ENCODE data around the gene TUBE1. TPM values are rescaled to one million over a fixed set of nuclear protein-coding genes. Genes with fewer than 3 reads are reported as not detected.

TUBE1 gene
- total and polyA plus RNA-seq, 2 of the 4 experiments (the other 2 are of a cell fraction) = 7.9 to 8.6 TPM

GRCh38 chr6:112062966-112063365 lies 24.3 kb downstream of the TUBE1 start:
- H3K4me3 ChIP-seq (ENCODE audit: insufficient read depth, low read depth, low read length) = no peak overlapping the region
- no peaks in the 10 kb centered on the region for H3K36me3 ChIP-seq (ENCODE audit: control insufficient read depth, insufficient read depth, low read length)
- no peak overlapping the region for H2AFZ ChIP-seq (replicated peaks; ENCODE audit: low read length, poor library complexity)
- H2BK15ac ChIP-seq (ENCODE audit: low read depth, low read length) = no peak overlapping the region
- H2AK9ac ChIP-seq (replicated peaks; ENCODE audit: low read depth, low read length, poor library complexity) = no peak overlapping the region
- H3K4me1 ChIP-seq (ENCODE audit: control insufficient read depth, insufficient read depth, low read length) = peaks cover 4% of the 10 kb centered on the region
- no peak overlapping the region for H4K8ac ChIP-seq (ENCODE audit: low read depth in 2 of 2, low read length in 2 of 2)
- intact Hi-C loops (cut with micrococcal nuclease) (no loop called here), in situ Hi-C loops (cut with MboI; ENCODE audit: low sequenced_read_pairs) (no loop called here), dilution Hi-C loops (cut with HindIII; ENCODE audit: low sequenced_read_pairs, unreplicated experiment) (no loop called here)
- no TSS peak for BruUV-seq (replicated peaks)
- no peak overlapping the region for H3K14ac ChIP-seq (replicated peaks; ENCODE audit: low read depth, low read length)
- no peak overlapping the region for H3K27ac ChIP-seq (ENCODE audit: insufficient read depth, low read length)
- H3K18ac ChIP-seq (ENCODE audit: low read depth, low read length) = no peak overlapping the region
- no peak overlapping the region for H3K4ac ChIP-seq (ENCODE audit: low read depth, low read length)
- no peak overlapping the region for H4K91ac ChIP-seq (ENCODE audit: insufficient read depth, low read depth, low read length)
- TF ChIP-seq CHD1 (IDR thresholded peaks at IDR 0.05; ENCODE audit: low read depth, low read length) (no peak), MXI1 (IDR thresholded peaks at IDR 0.05; ENCODE audit: borderline replicate concordance, low read depth, low read length) (no peak), BHLHE40 (IDR thresholded peaks at IDR 0.05; ENCODE audit: low read depth, low read length) (no peak), MAFK (IDR thresholded peaks at IDR 0.05; ENCODE audit: low read depth, low read length) (no peak), CTCF (conservative IDR thresholded peaks at IDR 0.05; ENCODE audit: low read depth, low read length) (no peak), USF2 (IDR thresholded peaks at IDR 0.05; ENCODE audit: low read depth, low read length) (no peak), POLR2A (IDR thresholded peaks at IDR 0.05; ENCODE audit: low read depth, low read length) (no peak)
- no peak overlapping the region for H2BK5ac ChIP-seq (ENCODE audit: low read depth, low read length, poor library complexity, severe bottlenecking)
- no peak overlapping the region for H2BK20ac ChIP-seq (ENCODE audit: low read depth, low read length)
- ChIA-PET CTCF (interaction anchor here (0.9 kb wide), 1 partner anchor 836 kb away, joined by 3 read pairs; no protein-coding TSS in a partner anchor), POLR2A (ENCODE audit: unreplicated experiment) (no interaction called here)
- no CpG with 5 or more reads among the region's 3 CpGs for WGBS, 2 experiments (ENCODE audit: extremely low coverage in 2 of 2, insufficient read length in 1 of 2)
- no peak overlapping the region for H2BK120ac ChIP-seq (ENCODE audit: low read depth, low read length)
- ATAC-seq (ENCODE audit: low read depth) (no peak), DNase-seq (no peak)
- H3K23ac ChIP-seq (ENCODE audit: low read depth, low read length) = no peak overlapping the region
- H4K20me1 ChIP-seq (ENCODE audit: insufficient read depth, low read length) = no peaks in the 10 kb centered on the region
- H4K5ac ChIP-seq (ENCODE audit: low read depth, low read length) = no peak overlapping the region
- no peak overlapping the region for H2AK5ac ChIP-seq (ENCODE audit: low read depth, low read length)
- H3K79me1 ChIP-seq (ENCODE audit: low read depth in 1 of 2, low read length in 2 of 2) = no peaks in the 10 kb centered on the region
- H3K9ac ChIP-seq (ENCODE audit: low read depth, low read length) = no peak overlapping the region
- peaks cover 7% of the 10 kb centered on the region for H3K27me3 ChIP-seq (ENCODE audit: control insufficient read depth, insufficient read depth, low read length)
- H3K56ac ChIP-seq (ENCODE audit: extremely low read depth, insufficient read depth, low read length) = no peak overlapping the region
- no peaks in the 10 kb centered on the region for H3K9me3 ChIP-seq (ENCODE audit: control insufficient read depth, insufficient read depth, low read length)
- H3K9me1 ChIP-seq (ENCODE audit: insufficient read depth, low read length) = no peaks in the 10 kb centered on the region
- no peak overlapping the region for H3K4me2 ChIP-seq (ENCODE audit: low read depth, low read length)

Measured in IMR-90 (cell line).